CD4-positive, alpha-beta T cell treated with Interleukin-6 for 4 hours (primary cell): ENCODE measurements around the gene GHRH.

Experiments used
- DNase-seq: peaks from one replicate; pipeline ENCODE4 v3.0.0-alpha.2; 2020; ENCODE audit warnings: mixed read lengths

Gene GHRH

DNA sequence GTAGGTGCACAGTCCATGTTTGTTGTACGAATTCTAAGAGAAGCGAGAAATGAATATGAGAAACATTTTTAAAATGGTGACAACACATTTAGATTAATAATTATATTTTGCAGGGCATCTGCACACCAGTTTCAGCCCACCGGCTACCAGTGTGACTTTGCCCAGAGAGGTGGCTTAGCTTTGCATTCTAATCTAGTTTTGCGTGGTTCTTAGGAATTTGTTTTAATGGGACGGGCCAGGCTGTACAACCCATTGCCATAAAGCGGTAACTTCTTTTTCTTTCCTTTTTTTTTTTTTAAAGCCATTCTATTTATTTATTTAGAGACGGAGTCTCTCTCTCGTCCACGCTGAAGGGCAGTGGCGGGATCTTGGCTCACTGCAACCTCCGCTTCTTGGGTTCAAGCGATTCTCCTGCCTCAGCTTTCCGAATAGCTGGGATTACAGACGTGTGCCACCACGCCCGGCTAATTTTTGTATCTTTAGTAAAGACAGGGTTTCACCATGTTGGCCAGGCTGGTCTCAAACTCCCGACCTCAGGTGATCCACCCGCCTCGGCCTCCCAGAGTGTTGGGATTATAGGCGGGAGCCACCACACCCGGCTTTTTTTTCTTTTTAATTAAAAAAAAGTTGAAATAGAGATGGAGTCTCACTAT is 28.7 kb upstream of the GHRH start:
- DNase-seq: no peak

DNA sequence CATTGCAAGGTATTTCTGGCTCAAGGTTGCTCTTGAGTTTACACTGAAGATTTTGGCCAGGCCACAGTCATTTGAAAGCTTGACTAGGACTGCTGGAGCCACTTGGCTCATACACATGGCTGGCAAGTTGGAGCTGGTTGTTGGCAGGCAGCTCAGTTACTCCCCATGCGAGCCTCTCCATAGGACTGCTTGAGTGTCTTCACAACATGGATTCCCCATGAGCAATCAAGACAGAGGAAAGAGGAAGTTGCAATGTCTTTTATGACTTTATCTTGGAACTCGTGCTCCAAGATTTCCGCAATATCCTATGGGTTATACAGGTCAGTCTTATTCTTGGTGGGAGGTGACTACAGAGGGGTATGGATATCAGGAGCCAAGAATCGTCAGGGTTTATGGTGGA is 26.5 kb upstream of the GHRH start:
- DNase-seq: no peak

DNA sequence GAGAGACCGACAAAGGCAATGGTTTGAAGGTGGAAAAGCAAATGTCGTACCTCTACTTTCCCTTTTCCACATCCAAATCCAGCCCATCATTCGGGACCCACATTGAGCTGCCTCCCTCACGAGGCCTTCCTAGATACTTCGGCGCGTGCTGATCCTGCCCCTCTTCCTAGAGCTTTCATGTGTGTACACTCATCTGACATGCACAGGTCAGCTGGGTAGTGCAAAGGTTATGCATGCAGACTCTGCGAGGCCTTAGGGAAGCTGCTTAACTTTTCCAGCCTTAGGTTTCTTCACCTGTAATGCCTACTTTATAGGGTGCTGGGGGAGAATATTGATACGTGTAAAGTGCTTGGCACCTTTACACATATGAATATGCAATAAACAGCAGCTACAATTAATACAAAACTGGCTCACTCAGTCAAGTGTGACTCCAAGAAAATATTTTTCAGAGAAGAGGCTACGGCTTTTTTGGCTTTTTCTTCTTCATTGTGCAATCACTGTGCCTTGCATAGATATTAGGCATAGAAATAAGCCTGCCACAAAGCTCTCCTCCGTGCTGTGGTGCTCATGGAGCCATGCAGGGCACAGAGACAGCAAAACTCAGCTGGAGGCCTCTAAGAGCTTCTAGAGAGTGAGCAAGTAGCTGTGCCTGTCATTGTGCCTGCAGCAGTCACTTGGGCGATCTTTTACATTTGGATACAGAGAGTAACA is 24.2 kb upstream of the GHRH start:
- DNase-seq: no peak

DNA sequence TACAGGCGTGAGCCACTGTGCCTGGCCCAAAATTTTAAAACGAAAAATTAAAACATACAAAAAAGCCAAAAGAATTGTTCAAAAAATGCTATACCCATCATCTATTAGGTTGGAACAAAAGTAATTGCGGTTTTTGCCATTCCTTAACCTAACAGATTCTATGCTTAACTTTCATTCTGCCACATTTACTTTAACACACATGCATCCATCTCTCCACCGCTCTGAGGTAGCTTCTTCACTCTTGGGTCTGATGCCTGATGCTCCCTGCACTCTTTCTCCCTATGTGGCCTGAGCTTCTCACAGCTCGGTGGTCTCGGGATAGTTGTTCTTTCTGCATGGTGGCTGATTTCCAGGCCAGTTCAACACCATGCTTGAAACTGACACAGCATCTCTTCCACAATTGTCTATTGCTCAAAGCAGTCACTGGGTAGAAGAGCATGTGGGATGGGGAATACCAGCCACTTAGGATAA is 23.1 kb upstream of the GHRH start:
- DNase-seq: no peak

DNA sequence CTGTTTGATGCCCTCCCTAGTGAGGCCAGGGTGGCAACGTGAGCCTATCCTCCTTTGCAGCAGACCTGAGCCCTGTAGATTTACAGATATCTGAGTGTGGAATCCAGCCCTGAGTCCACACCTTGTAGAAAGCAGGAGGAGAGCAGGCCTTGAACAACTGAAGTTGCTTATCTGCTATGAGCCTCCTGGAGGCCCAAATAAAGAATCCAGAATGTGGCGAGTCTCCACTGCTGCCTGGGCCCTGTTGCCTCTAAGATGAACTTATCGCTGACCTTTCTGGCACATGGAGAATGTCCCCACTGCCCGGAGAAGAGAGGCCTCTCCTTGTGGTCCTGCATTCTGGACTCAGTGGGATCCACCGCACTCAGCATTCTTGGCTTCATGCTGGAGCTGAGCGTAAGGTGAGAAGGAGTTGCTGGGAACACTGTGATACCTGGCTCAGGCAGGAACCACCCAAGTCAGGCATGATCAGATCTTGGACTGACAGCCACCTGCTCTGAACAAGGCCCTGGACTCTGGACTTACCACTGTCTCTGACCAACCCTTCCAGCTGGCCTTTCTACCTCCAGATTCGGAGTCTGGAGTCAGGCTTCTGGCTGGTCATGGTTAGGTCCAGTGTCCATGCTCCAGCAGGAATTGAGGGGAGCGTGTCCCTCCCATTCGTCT is 22.0 kb upstream of the GHRH start:
- DNase-seq: no peak

DNA sequence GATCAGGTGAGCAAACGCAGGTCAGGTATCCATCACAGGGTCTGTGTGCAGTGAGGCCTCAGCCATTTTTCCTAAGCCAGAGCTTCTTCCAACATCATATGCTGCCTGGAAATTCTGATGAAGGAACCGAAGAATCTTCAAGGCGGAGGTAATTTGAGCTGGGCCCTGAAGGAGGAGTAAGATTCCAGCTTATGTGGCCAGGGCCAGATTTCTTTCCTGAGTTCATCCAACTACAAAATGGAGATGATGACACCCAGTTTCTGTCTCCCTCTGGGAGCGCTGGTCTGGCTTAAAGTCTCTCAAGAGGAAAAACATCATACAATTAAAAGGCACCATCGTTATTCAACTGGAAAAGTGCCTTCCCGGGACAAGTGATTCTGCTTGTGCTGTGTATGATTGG is 20.9 kb upstream of the GHRH start:
- no peak for DNase-seq

DNA sequence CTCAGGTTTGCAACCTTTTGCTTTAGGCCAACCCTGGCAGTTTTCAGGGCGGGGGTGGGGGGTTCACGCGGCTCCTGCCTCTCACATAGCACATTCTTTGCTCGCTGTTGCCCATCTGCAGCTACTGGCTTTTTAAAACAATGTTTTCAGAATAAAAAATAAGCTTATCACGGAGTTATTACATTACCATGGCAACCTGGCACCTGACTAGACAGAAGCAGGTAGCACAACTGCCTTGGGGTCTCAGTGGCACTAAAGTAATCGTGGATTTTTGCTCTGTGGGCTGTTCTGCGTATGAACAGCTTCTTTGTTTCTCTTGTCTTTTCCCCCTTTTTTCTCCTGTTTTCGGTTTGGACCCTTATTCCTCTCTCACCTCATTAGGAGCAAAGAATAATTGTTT is 18.8 kb upstream of the GHRH start:
- no peak for DNase-seq

DNA sequence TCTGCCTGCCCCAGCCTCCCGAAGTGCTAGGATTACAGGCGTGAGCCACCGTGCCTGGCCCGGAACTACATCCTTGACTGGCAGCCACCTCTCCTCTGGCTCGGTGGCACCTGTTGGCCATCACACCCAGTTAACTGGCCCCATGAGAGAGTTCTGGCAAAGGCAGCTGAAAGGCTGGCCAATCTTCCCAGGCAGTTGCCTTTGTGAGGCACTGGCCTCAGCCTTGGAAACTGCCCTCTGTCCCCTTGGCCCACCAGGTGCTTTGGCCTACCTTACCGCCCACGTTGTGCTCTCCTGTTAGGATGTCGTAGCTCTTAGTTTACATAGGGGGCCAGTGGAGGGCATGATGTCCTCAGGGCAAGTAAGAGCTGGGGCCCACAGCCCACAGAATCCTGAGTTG is 18.2 kb upstream of the GHRH start:
- no peak for DNase-seq

DNA sequence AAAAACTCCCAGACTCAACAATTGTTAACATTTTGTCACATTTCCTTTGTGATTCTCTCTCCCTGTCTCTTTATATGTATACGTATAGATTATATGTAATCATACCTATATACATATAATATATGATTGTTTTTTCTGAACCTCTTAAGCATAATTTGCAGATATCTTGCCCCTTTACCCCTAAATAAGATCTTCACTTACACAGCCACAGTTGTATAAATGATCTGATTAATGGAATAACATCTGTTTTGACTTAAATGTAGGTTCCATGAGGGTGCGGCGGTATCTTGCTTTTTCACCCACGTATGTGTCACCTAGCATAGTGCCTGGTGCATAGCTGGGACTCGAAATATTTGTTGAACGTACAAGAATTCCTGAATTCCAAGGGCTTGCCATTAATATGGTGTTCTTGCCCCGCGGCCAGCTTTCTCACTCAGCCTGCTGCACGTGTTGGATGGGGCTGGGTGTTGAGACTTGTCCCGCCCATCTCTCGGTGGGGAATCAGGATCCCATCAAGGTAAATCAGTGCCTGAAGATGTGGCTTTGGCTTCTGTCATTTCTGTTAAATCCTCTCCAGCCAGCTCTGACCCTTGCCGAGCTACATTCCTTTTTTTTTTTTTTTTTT is 17.5 kb upstream of the GHRH start:
- no peak for DNase-seq

DNA sequence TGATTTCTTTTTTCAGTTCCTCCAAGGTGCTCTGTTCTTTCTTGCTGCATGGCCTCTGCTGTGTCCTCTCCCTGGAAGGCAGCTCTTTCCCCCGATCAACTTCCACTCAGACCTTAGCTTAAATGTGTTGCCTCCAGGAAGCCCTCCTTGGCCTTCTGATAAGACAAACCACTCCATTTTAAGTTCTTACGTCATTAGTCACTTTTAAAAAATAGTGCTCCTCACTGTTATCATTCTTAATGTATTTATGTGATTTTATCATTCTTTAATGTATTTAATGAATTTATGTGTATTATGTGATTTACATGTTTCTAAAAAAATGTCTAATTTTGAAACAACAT is 15.6 kb upstream of the GHRH start:
- no peak for DNase-seq

DNA sequence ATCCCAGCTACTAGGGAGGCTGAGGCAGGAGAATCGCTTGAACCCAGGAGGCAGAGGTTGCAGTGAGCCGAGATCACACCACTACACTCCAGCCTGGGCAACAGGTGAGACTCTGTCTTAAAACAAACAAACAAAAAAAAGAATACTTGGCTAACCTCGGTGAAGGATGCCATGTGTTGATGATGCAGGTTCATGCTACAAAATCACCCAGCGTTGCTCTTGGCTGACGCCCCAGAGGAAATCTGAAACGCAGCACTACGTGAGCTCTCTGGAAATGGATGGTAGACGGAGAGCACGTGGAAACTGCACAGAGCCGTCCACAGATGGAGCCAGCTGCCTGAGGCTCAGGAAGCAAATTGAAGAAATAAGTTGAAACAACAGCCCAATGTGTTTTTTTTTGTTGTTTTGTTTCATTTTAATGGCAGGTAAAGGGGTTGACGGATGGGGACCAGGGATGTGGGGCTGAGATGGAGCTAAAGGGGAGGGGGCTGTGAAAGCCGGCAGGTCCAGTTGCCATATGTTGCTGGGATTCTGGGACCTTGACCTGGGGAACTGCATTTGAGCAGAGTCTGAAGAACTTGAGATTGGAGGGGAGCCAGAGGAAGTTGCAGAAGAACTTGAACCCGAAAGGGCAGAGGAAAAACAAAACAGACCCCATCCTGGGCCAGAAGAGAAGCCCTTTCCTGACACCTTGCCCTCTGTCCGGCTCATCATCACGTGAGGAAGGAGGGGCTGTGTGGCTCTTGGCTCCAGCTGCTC is 15.1 kb upstream of the GHRH start:
- DNase-seq: no peak

DNA sequence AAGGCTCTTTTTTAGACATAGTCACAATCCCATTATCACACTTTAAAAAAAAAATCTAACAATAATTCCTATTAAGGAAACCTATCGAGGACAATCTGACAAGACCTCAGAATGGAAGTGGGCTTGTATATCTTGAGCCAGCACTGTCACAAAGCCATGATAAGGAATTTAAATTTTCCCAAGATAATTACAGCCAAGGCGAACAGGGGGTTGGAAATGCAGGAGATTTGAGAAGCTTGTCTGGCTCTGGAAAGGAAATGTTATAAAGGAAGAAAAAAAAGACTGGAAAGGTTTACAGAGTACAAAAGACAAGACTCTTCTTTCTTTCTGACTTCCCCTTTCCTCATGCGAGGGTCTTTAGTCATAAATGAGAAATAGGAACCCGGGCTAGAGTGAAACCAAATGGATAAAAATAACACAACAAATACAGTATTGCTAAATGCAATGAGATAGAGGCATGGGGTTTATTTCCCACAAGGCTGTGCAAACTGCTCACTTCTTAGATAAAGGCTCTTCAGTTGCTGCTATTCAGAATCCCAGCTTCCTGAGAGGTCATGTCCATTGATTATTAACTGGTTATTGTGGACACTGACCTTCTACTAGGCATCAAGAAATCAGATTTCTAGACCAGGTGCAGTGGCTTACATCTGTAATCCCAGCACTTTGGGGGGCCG is 13.4 kb upstream of the GHRH start:
- no peak for DNase-seq

DNA sequence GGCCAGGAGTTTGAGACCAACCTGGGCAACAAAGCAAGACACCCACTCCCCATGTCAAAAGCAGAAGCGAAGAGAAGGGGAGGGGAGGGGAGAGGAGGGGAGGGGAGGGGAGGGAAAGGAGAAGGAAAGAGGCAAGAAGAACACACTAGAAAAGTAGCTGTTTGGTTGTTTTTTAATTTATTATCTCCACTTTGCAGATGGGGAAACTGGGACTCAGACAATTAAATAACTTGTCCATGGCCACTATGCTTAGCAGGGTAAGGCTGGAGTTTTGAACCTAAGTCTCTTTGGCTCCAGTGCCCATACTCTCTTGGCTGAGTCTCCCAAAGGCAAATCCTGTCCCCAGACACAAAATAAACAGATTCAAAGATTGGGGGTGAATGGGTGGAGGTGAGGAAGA is 12.4 kb upstream of the GHRH start:
- DNase-seq: no peak

DNA sequence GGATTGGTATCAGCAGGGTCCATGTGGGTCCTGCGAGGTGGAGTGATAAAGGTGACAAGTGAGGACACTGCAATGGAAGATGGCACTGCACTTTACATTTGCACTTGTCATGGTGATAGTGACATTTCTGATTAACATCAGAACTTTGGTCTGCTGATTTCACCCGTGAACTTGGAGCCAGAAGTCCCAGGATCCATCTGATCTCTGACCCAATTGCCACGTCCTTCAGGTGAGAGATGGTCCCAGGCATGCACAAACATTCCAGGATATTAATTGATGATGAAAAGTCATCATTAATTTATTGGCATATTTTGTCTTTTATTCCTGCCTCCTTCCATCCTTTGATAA is 9.8 kb upstream of the GHRH start:
- DNase-seq: no peak

DNA sequence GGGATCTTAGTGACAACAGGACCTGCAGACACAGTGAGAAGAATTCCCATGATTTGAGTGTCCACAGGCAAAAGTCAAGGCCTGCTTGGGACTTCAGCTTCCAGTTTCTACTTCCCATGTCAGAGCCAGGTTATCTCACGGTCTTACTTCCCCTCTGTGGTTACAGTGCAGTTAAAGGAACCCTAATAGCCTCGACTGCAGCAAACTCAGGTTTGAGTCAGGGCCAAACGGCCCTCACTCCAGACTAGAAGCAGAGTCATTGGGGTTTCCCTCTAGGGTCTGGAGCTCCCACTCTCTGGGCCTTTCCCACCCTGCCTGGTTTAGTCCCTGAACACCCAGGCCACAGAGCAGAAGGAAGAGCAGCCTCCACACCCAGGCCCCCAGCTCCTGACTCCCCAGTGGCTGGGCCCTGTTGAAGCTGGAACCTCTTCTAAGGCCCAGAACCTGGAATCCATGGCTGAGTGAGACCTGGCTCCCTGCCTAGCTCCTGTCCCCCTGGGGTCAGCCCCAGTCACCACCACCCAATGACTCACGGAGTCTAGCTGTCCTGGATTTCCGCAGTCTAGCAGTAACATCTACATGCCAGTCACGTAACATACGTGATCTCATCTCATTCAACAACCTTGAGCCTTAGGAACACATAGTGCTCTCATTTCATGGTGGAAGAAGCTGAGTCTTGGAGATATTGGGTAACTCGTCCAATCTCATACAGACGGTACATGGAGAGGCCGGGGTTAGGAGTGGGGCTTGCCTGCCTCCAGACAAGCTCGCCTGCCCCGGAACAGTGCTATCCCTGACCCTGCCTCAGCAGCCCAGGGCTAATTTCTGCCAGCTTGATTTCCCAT is 9.2 kb upstream of the GHRH start:
- DNase-seq: no peak

DNA sequence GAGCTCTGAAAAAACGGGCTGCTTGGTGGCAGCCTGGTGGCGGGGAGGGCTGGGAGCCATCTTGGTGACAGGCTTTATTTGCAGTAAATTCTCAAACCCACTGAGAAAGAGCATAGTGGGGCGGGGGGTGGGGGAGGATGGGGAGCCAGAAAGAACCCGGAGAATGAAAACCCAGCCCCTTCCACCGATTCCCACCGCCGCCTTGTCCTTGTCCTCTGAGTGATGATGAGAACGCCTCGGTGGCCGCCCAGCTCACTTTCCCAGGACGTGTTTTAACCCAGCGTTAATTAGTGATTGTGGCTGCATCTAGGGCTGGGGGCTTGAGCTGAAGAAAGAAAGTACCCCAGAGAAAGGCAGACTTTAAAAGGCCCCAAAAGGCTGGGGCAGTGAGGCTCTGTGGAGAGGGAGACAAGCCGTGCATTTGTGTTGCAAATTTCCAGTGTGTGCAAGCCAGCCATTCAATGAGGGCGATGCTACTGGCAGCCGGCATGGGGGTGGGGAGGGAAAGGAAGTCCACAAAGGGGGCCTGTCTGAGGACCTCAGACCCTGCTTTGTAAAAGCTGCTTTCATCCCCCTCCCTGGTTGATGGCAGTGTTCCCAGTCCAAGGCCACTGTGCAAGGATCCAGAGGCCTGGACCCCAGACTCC is 6.2 kb upstream of the GHRH start:
- no peak for DNase-seq

DNA sequence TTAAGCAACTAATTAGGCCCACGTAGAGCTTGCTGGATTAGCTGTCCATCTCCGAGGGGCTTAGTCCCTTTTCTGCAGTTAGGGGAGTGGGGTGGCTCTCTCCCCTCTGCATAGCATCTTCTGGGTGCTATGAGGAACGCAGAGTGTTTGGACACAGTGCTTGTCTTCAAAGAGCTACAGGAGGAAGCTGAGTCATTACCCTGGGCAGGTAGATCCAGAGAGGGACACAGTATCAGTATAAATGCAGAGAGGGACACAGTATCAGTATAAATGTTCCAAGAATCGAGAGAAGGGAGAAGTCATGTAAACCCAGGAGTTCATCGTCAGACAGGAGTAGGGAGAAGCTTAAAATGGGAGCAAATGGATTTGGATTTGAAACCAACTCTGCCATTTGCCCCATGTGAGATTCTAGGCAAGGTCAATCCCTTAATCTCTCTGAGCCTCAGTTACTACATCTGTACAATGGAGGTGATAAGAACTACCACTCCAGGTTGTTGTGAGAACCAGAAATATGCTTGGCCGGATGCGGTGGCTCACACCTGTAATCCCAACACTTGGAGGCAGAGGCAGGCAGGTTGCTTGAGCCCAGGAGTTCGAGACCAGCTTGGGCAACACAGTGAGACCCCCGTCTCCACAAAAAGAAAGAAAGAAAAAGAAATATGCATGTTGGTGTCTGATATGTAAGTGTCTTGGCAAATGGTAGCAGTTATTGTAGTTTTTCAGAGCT is 5.5 kb upstream of the GHRH start:
- no peak for DNase-seq

DNA sequence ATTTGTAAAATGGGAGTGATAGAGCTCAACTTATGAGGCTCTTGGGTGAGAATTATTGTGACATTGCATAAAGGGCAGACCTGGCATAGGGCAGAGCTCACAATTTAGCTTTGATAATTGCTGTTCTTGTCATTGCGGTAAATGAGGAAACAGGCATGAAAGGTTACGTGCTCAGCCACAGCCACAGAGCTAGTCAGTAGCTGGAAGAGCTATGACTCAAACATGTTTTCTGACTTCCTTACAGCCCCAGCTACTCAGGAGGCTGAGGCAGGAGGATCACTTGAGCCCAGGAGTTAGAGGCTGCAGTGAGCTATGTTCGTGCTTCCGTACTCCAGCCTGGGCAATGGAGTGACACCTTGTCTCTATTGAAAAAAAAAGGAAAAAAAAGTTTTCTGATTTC is 3.5 kb upstream of the GHRH start:
- no peak for DNase-seq

DNA sequence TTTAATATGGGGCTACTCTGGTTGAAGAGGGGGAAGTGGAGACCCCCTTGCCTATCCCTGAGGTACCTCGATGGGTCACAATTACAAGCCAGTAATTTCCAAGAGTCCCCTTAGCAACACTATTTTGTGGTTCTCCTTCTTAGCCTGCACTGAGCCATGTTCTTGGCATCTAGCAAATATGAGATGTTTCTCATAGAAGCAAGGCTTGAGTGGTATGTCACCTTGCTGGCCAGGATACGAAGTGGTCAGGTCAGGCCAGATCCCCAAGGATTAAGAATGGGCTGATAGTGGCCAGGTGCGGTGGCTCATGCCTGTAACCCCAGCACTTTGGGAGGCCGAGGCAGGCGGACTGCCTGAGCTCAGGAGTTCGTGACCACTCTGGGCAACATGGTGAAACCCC is 2.1 kb upstream of the GHRH start:
- DNase-seq: no peak

DNA sequence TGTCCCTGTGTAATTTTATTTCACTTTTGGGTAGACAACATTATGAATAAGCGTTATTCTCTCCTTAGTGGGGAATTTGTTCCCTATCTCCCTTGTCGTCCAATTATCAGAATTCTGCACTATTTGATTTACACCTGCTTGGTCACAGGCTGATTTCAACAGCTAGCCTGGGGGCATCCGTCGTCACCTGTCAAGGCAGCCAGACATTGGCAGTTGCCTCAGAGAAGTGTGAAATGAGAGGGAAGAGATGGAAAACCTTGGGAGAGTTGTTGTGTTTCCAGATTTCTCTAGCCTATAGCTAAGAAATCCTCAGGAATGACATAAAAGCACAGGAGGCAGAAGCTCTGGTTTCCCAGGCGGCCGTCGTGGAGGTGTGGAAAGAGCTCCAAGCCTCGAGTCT is 891 bp upstream of the GHRH start:
- DNase-seq: no peak

DNA sequence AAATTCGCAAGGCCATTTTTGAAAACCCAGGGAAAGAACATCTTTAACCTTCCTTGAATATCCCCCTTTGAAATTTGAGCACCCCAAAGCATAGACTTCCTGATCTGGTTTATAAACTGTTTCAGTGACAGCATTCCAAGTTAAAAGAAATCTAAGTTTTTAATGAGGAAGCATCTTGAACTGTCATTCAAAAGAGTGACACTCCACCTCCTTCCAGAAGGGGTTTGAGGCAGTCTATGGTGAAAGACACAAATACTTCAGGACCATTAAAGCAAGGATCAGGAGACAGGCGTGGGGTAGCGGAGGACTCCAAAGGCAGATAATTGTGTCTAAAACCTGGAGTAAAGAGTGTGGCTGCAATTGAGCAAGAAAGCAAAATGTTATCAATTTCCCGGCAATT is 691 bp downstream of the GHRH start:
- DNase-seq: no peak
